HepG2 (cell line): ENCODE data around the gene SH3D19. TPM values are rescaled to one million over a fixed set of nuclear protein-coding genes. Genes with fewer than 3 reads are reported as not detected.

Experiments
- ATAC-seq: fragments of 200-7000 bp; cut with Tn5 transposase; 3 replicates; pipeline ENCODE4 v1.9.1; 2020; ENCODE audit warnings: mild to moderate bottlenecking, moderate library complexity
- BruUV-seq: library from RNA; stranded (reverse); fragments of 400-500 nt; replicated peaks from 2 replicates; lab custom pipeline; 2021; lab: Mats Ljungman, UMichigan
- CTCF ChIA-PET: fragments of 300-600 bp; formaldehyde crosslinking; extraction: SDS; loops from one replicate; lab custom pipeline; 2021; ENCODE audit warnings: low total read pairs, inconsistent platforms, low intra/inter-chr PET ratio; lab: Yijun Ruan, JAX
- POLR2A ChIA-PET: fragments of 350-600 bp; sonication (Branson Sonifier 250); formaldehyde crosslinking; loops from one replicate; lab custom pipeline; 2020; ENCODE audit warnings: antibody characterized with exemption, inconsistent platforms; lab: Yijun Ruan, JAX
- DNase-seq: peaks from one replicate; pipeline ENCODE4 v3.0.0-alpha.2; 2015; ENCODE audit warnings: low spot score
- FAIRE-seq: peaks from 3 replicates; lab custom pipeline; 2011; peaks lifted over from hg19 to GRCh38; lab: Jason Lieb, UNC
- H2AFZ ChIP-seq: one replicate; pipeline ENCODE4 v1.6.1; 2011; ENCODE audit warnings: low read length, inconsistent platforms
- H3K27ac ChIP-seq: fragments of 300-600 bp; 3 replicates; pipeline ENCODE4 v1.8.0; 2011; ENCODE audit warnings: mixed run types, mild to moderate bottlenecking, mixed read lengths, low read length, inconsistent platforms; ENCODE audit not compliant: insufficient read depth; ENCODE audit errors: extremely low read length
- H3K27me3 ChIP-seq, 2 experiments: fragments of 200-600 bp in 1 of 2; 2 replicates in 1 of 2; 3 replicates in 1 of 2; pipeline versions ENCODE4 v1.6.0 to v1.8.0; 2011; ENCODE audit warnings: low read length in 2 of 2, mild to moderate bottlenecking in 2 of 2, moderate library complexity in 2 of 2, inconsistent platforms in 1 of 2; ENCODE audit not compliant: insufficient read depth in 2 of 2, control insufficient read depth in 1 of 2
- H3K36me3 ChIP-seq, 2 experiments: fragments of 200-600 bp in 1 of 2; replicated peaks in 1 of 2; 2 replicates in 1 of 2; 3 replicates in 1 of 2; pipeline versions ENCODE4 v1.5.1 to v1.8.0; 2011; ENCODE audit warnings: low read length in 2 of 2, inconsistent platforms in 1 of 2; ENCODE audit not compliant: insufficient read depth in 2 of 2, control insufficient read depth in 1 of 2
- H3K4me1 ChIP-seq: 2 replicates; pipeline ENCODE4 v1.5.1; 2012; ENCODE audit warnings: low read length, inconsistent platforms; ENCODE audit not compliant: insufficient read depth
- H3K4me2 ChIP-seq: 2 replicates; pipeline ENCODE4 v1.6.0; 2011; ENCODE audit warnings: low read depth, low read length, inconsistent platforms
- H3K4me3 ChIP-seq, 3 experiments: fragments of 200-600 bp in 1 of 3; sonication (generic), shearing (Covaris generic) in 1 of 3; replicated peaks in 1 of 3; 2 replicates each; pipeline ENCODE4 v1.5.1; 2011 to 2016; ENCODE audit warnings: low read length in 3 of 3, inconsistent platforms in 2 of 3, low read depth in 2 of 3, mild to moderate bottlenecking in 2 of 3, control low read depth in 1 of 3, mixed read lengths in 1 of 3; ENCODE audit not compliant: insufficient read depth in 1 of 3
- H3K79me2 ChIP-seq: one replicate; pipeline ENCODE4 v1.6.1; 2011; ENCODE audit warnings: low read length, inconsistent platforms; ENCODE audit not compliant: insufficient read depth
- H3K9ac ChIP-seq: 2 replicates; pipeline ENCODE4 v1.6.0; 2011; ENCODE audit warnings: mild to moderate bottlenecking, low read depth, low read length, inconsistent platforms; ENCODE audit not compliant: insufficient read depth
- H3K9me3 ChIP-seq: 2 replicates; pipeline ENCODE4 v1.5.1; 2012; ENCODE audit warnings: mild to moderate bottlenecking, low read length
- H4K20me1 ChIP-seq: 2 replicates; pipeline ENCODE4 v1.6.0; 2011; ENCODE audit warnings: inconsistent platforms, mild to moderate bottlenecking, low read length, moderate library complexity; ENCODE audit not compliant: insufficient read depth
- ARHGAP35 ChIP-seq: sonication (generic); formaldehyde crosslinking; IDR thresholded peaks from 2 replicates; pipeline ENCODE4 v1.9.0; 2022; ENCODE audit warnings: mild to moderate bottlenecking, inconsistent platforms, moderate library complexity, missing genetic modification reagents, borderline replicate concordance
- CHD2 ChIP-seq: IDR thresholded peaks from 2 replicates; pipeline ENCODE4 v1.6.1; 2011; ENCODE audit warnings: low read depth, low read length, improper control_type of control experiment
- DR1 ChIP-seq: sonication (generic); formaldehyde crosslinking; IDR thresholded peaks from 2 replicates; pipeline ENCODE4 v1.8.0; 2021; ENCODE audit warnings: mild to moderate bottlenecking, missing genetic modification reagents, inconsistent platforms
- GABPA ChIP-seq, 2 experiments: IDR thresholded peaks; 2 replicates each; pipeline ENCODE4 v1.6.1; 2011 to 2016; ENCODE audit warnings: low read depth in 2 of 2, low read length in 1 of 2, missing biosample characterization in 1 of 2, missing genetic modification characterization in 1 of 2
- KDM5A ChIP-seq: fragments of 200-600 bp; sonication (generic); IDR thresholded peaks from 2 replicates; pipeline ENCODE4 v1.7.0; 2018; ENCODE audit warnings: antibody characterized with exemption, mild to moderate bottlenecking, low read length, borderline replicate concordance
- MIER2 ChIP-seq: IDR thresholded peaks from 2 replicates; pipeline ENCODE4 v1.6.1; 2016; ENCODE audit warnings: missing biosample characterization, missing genetic modification reagents
- NRL ChIP-seq: sonication (generic); formaldehyde crosslinking; IDR thresholded peaks from 2 replicates; pipeline ENCODE4 v1.5.0; 2020; ENCODE audit warnings: missing genetic modification reagents, mild to moderate bottlenecking, moderate library complexity, borderline replicate concordance
- SMYD3 ChIP-seq: sonication (generic); formaldehyde crosslinking; IDR thresholded peaks from 2 replicates; pipeline ENCODE4 v1.8.1; 2023; ENCODE audit warnings: mild to moderate bottlenecking, missing genetic modification reagents
- TRIM24 ChIP-seq: sonication (generic); formaldehyde crosslinking; IDR thresholded peaks from 2 replicates; pipeline ENCODE4 v1.8.0; 2022; ENCODE audit warnings: mild to moderate bottlenecking, missing genetic modification reagents
- YY1 ChIP-seq: IDR thresholded peaks from 2 replicates; pipeline ENCODE4 v1.6.1; 2011; ENCODE audit warnings: low read length, low read depth, moderate library complexity, mild to moderate bottlenecking; ENCODE audit not compliant: insufficient read depth, insufficient replicate concordance
- ZMAT3 ChIP-seq: sonication (generic); formaldehyde crosslinking; conservative IDR thresholded peaks from 2 replicates; pipeline ENCODE4 v1.7.0; 2021; ENCODE audit warnings: missing genetic modification reagents
- ZNF619 ChIP-seq: sonication (generic); formaldehyde crosslinking; IDR thresholded peaks from 2 replicates; pipeline ENCODE4 v1.4.0; 2020; ENCODE audit warnings: mild to moderate bottlenecking, missing genetic modification reagents
- WGBS: methylation state at CpG from one replicate; pipeline ENCODE4 v1.1.6; 2017; ENCODE audit warnings: low lambda C conversion rate; 5-methylcytosine and 5-hydroxymethylcytosine counted together
- in situ Hi-C: cut with HindIII; loops from 2 replicates; pipeline ENCODE4 v1.10.0; 2017; ENCODE audit warnings: low pct_unique_long_range_greater_than_20kb; ENCODE audit not compliant: extremely low pct_ligation_motif_present
- intact Hi-C: fragments of 100-400 bp; cut with micrococcal nuclease; formaldehyde crosslinking; loops from one replicate; pipeline ENCODE4 v1.10.0; 2022; ENCODE audit not compliant: unreplicated experiment
- polyA plus RNA-seq, 8 experiments: library from polyadenylated mRNA; depleted of rRNA in 3 of 8; stranded (reverse) in 7 of 8; unstranded in 1 of 8; fragments of >200 nt; fragmentation: Illumina TruSeq in 4 of 8; extraction: Trizol in 4 of 8; gene quantifications; 2 replicates each; pipeline versions ENCODE4 v1.2.1 to v1.2.3, GENCODE V29; 2011 to 2016; ENCODE audit warnings: low read depth in 4 of 8, missing spikeins in 1 of 8, mixed read lengths in 1 of 8; ENCODE audit not compliant: insufficient read depth in 1 of 8
- total RNA-seq, 5 experiments: library from RNA; depleted of rRNA; stranded (reverse); fragments of >200 nt; fragmentation: Illumina TruSeq; extraction: Trizol; gene quantifications; 2 replicates each; pipeline ENCODE4 v1.2.3, GENCODE V29; 2016; ENCODE audit warnings: low read depth in 1 of 5
- TF ChIP-seq, protein P1 (sequence below): sonication (generic); formaldehyde crosslinking; IDR thresholded peaks from 2 replicates; pipeline ENCODE4 v1.5.0; 2020; ENCODE audit warnings: missing genetic modification reagents
- TF ChIP-seq, protein P2 (sequence below): sonication (generic); formaldehyde crosslinking; IDR thresholded peaks from 2 replicates; pipeline ENCODE4 v1.4.0; 2020; ENCODE audit warnings: missing genetic modification reagents, borderline replicate concordance
- TF ChIP-seq, protein P3 (sequence below): sonication (generic); formaldehyde crosslinking; IDR thresholded peaks from 2 replicates; pipeline ENCODE4 v1.8.0; 2022; ENCODE audit warnings: mild to moderate bottlenecking, missing genetic modification reagents, moderate library complexity
- TF ChIP-seq, protein P4 (sequence below): sonication (generic); formaldehyde crosslinking; IDR thresholded peaks from 2 replicates; pipeline ENCODE4 v1.4.0; 2020; ENCODE audit warnings: missing genetic modification reagents, borderline replicate concordance

The SH3D19 gene
- total and polyA plus RNA-seq, 2 of the 13 experiments (the other 11 are each of a cell fraction or from before 2014, with no cell fraction given): 31.2 to 38.0 TPM

DNA sequence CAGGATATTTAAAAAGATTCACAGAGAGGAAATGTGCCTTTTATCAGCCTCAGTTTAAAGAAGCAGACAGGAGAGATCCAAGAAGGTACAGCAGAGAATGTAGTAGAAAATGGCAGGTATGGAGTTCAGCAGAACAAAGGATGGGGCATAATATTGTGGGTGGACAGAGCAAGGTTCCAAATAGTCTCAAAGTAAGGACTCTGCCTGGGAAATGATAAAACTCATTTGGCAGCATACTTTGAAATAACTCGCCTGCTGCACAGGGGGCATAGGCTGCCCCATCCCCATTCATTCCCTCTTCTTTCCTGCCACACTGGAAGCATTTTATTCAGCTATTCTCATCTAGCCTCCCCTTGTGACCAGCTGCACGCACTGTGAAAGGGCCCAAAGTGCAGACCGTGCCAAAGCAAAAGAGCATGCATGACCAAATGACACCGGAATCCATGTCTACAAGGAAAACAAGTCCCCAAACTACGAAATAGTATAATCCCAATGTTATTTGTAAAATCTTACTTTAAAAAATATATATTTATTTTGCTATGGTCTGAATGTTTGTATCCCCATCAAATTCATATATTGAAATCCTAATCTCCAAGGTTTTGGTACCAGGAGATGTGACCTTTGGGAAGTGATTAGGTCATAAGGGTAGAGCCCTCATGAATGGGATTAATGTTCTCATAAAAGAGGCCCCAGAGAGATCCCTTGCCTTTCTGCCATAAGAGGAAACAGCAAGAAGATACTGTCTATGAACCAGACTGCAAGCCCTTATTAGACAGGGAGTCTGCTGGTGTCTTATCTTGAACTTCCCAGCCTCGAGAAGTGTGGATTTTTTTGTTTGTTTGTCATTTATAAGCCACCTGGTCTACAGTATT lies 125.8 kb downstream of the SH3D19 start (continued):
- TF ChIP-seq, protein P1, sequence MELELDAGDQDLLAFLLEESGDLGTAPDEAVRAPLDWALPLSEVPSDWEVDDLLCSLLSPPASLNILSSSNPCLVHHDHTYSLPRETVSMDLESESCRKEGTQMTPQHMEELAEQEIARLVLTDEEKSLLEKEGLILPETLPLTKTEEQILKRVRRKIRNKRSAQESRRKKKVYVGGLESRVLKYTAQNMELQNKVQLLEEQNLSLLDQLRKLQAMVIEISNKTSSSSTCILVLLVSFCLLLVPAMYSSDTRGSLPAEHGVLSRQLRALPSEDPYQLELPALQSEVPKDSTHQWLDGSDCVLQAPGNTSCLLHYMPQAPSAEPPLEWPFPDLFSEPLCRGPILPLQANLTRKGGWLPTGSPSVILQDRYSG (CRISPR knock-in tag): no peak
- no peak for TF ChIP-seq NRL (CRISPR knock-in tag)

DNA sequence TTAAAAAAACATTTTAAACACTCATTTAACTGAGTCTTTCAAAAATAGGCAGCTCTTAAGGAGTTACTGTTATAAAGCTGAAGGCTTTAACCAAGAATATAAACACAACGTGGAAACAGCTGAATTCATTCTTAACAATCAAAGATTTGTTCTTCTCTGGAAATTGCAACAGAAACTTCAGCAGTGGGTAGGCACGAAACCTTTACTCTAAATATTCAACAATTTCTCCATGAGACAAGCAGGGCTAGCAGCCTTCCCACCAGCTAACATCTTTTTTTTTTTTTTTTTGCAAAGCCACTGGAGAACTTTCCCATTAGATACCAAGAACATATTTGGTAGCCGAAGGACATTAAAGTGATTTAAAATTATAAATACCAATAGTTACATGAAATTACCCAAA lies 126.7 kb downstream of the SH3D19 start:
- no peaks in the 10 kb centered on the region for H3K27me3 ChIP-seq
- no TSS peak for BruUV-seq
- in situ Hi-C loops: no loop called here
- no peak for ATAC-seq
- H3K4me3 ChIP-seq: no peak overlapping the region
- POLR2A ChIA-PET: no interaction called here
- peak; percentile 21 for FAIRE-seq
- intact Hi-C loops: no loop called here
- 0 out of 2 replicates have a peak, but pooled peaks cover 4% of the 10 kb centered on the region for H4K20me1 ChIP-seq
- no peaks in the 10 kb centered on the region for H3K9me3 ChIP-seq
- CTCF ChIA-PET: no interaction called here
- H3K4me2 ChIP-seq: no peak overlapping the region
- H2AFZ ChIP-seq: no peak overlapping the region
- 79% methylated on average over 3 of the region's 3 CpGs for WGBS
- DNase-seq: no peak
- TF ChIP-seq ZMAT3 (CRISPR knock-in tag) (no peak), SMYD3 (CRISPR knock-in tag) (no peak), DR1 (CRISPR knock-in tag) (no peak), ARHGAP35 (CRISPR knock-in tag) (no peak), ZNF619 (no peak), MIER2 (CRISPR knock-in tag) (no peak), YY1 (no peak), KDM5A (no peak), GABPA (IDR thresholded peaks at IDR 0.05; ENCODE audit: low read depth, low read length) (no peak), GABPA (CRISPR knock-in tag; IDR thresholded peaks at IDR 0.05; ENCODE audit: low read depth) (no peak), TRIM24 (CRISPR knock-in tag) (no peak), CHD2 (no peak)
- TF ChIP-seq, protein P2, sequence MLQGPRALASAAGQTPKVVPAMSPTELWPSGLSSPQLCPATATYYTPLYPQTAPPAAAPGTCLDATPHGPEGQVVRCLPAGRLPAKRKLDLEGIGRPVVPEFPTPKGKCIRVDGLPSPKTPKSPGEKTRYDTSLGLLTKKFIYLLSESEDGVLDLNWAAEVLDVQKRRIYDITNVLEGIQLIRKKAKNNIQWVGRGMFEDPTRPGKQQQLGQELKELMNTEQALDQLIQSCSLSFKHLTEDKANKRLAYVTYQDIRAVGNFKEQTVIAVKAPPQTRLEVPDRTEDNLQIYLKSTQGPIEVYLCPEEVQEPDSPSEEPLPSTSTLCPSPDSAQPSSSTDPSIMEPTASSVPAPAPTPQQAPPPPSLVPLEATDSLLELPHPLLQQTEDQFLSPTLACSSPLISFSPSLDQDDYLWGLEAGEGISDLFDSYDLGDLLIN: no peak
- TF ChIP-seq, protein P3, sequence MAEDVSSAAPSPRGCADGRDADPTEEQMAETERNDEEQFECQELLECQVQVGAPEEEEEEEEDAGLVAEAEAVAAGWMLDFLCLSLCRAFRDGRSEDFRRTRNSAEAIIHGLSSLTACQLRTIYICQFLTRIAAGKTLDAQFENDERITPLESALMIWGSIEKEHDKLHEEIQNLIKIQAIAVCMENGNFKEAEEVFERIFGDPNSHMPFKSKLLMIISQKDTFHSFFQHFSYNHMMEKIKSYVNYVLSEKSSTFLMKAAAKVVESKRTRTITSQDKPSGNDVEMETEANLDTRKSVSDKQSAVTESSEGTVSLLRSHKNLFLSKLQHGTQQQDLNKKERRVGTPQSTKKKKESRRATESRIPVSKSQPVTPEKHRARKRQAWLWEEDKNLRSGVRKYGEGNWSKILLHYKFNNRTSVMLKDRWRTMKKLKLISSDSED: no peak
- TF ChIP-seq, protein P4, sequence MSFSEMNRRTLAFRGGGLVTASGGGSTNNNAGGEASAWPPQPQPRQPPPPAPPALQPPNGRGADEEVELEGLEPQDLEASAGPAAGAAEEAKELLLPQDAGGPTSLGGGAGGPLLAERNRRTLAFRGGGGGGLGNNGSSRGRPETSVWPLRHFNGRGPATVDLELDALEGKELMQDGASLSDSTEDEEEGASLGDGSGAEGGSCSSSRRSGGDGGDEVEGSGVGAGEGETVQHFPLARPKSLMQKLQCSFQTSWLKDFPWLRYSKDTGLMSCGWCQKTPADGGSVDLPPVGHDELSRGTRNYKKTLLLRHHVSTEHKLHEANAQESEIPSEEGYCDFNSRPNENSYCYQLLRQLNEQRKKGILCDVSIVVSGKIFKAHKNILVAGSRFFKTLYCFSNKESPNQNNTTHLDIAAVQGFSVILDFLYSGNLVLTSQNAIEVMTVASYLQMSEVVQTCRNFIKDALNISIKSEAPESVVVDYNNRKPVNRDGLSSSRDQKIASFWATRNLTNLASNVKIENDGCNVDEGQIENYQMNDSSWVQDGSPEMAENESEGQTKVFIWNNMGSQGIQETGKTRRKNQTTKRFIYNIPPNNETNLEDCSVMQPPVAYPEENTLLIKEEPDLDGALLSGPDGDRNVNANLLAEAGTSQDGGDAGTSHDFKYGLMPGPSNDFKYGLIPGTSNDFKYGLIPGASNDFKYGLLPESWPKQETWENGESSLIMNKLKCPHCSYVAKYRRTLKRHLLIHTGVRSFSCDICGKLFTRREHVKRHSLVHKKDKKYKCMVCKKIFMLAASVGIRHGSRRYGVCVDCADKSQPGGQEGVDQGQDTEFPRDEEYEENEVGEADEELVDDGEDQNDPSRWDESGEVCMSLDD (CRISPR knock-in tag): no peak
- peak overlapping the region; percentile 55 for H3K27ac ChIP-seq
- peaks cover 50% of the 10 kb centered on the region for H3K4me1 ChIP-seq
- H3K9ac ChIP-seq: no peak overlapping the region
- peaks cover 0 to 2% of the 10 kb centered on the region in 2 experiments; a peak in 2 of 5 replicates for H3K36me3 ChIP-seq
- H3K79me2 ChIP-seq: peaks cover 65% of the 10 kb centered on the region
